TTC549 (cell line): ENCODE results near the gene RILPL2.
"Not testable (repeated sequence)": the region's sequence is repeated elsewhere in the genome, so short reads cannot be mapped to it uniquely, and the experiment has no call there.

ENCODE experiments used
- FAIRE-seq: peaks from 2 replicates; lab custom pipeline; 2012; peaks lifted over from hg19 to GRCh38; lab: Jason Lieb, UNC

Gene RILPL2

GRCh38 chr12:123436017-123436964, at the start of gene RILPL2:
RILPL2 (minus strand) TSS chr12:123436684; CDS start chr12:123436420, 264 bp downstream.
- FAIRE-seq, result no peak

GRCh38 chr12:123485756-123486155, 49.3 kb upstream of the RILPL2 start:
- no peak for FAIRE-seq

- no peak for FAIRE-seq
Observed at GRCh38 chr12:123483602-123484248, 47.2 kb upstream of the RILPL2 start.

GRCh38 chr12:123482876-123483275, 46.4 kb upstream of the RILPL2 start:
- no peak for FAIRE-seq

GRCh38 chr12:123481251-123481650, 44.8 kb upstream of the RILPL2 start:
- not testable (repeated sequence) for FAIRE-seq

GRCh38 chr12:123479442-123480180, 43.1 kb upstream of the RILPL2 start:
- no peak for FAIRE-seq

GRCh38 chr12:123478762-123479161, 42.3 kb upstream of the RILPL2 start:
- no peak for FAIRE-seq

- FAIRE-seq, result no peak
Observed at GRCh38 chr12:123478069-123478468, 41.6 kb upstream of the RILPL2 start.

- no peak for FAIRE-seq
Observed at GRCh38 chr12:123475246-123475703, 38.8 kb upstream of the RILPL2 start.

- no peak for FAIRE-seq
Observed at GRCh38 chr12:123474485-123475245, 38.2 kb upstream of the RILPL2 start.

GRCh38 chr12:123472438-123472849, 36.0 kb upstream of the RILPL2 start:
- no peak for FAIRE-seq

GRCh38 chr12:123471374-123472068, 35.0 kb upstream of the RILPL2 start:
- no peak for FAIRE-seq

GRCh38 chr12:123469978-123470377, 33.5 kb upstream of the RILPL2 start:
- no peak for FAIRE-seq

GRCh38 chr12:123468786-123469185, 32.3 kb upstream of the RILPL2 start:
- no peak for FAIRE-seq

GRCh38 chr12:123465084-123465483, 28.6 kb upstream of the RILPL2 start:
- no peak for FAIRE-seq

GRCh38 chr12:123463174-123463573, 26.7 kb upstream of the RILPL2 start:
- FAIRE-seq, result not testable (repeated sequence)

GRCh38 chr12:123457980-123458779, 21.7 kb upstream of the RILPL2 start, which contains the start of gene SNRNP35:
SNRNP35 (plus strand) TSS chr12:123458139; CDS start chr12:123465541, 7,402 bp downstream.
- FAIRE-seq, result no peak

- FAIRE-seq, result no peak
Observed at GRCh38 chr12:123453165-123453564, 16.7 kb upstream of the RILPL2 start.

GRCh38 chr12:123452276-123452550, 15.7 kb upstream of the RILPL2 start:
- not testable (repeated sequence) for FAIRE-seq

GRCh38 chr12:123450636-123451035, 14.2 kb upstream of the RILPL2 start:
- FAIRE-seq, result no peak
